K562 (cell line): Measurements from ENCODE around the gene MGAT4D. TPM values are rescaled to one million over a fixed set of nuclear protein-coding genes. Genes with fewer than 3 reads are reported as not detected.
A peak's percentile ranks its signal among the peaks of the same experiment; 100 is the strongest.

Experiments used
- GABPA ChIP-seq: fragments of 200-800 bp; sonication (Bioruptor generic); conservative IDR thresholded peaks from 2 replicates; pipeline ENCODE4 v1.6.1; 2016; ENCODE audit warnings: low read depth, missing genetic modification characterization, missing compliant biosample characterization
- ZNF592 ChIP-seq: fragments of 450-650 bp; IDR thresholded peaks from 2 replicates; pipeline ENCODE4 v1.6.1; 2017; ENCODE audit warnings: antibody characterized with exemption, mild to moderate bottlenecking
- polyA plus RNA-seq, 8 experiments: library from polyadenylated mRNA; depleted of rRNA in 4 of 8; stranded (reverse) in 5 of 8; unstranded in 3 of 8; fragments of >200 nt; fragmentation: Nextera tagmentation in 2 of 8; fragmentation: Illumina TruSeq in 1 of 8; extraction: Ambion mirVana in 2 of 8; extraction: Trizol in 1 of 8; gene quantifications; 2 replicates each; pipeline versions ENCODE4 v1.2.1 to v1.2.3, GENCODE V29; 2011 to 2014; ENCODE audit warnings: inconsistent platforms in 1 of 8, missing spikeins in 1 of 8
- total RNA-seq, 7 experiments: library from RNA; depleted of rRNA in 6 of 7; stranded (reverse); fragments of >200 nt in 6 of 7; fragmentation: Illumina TruSeq in 2 of 7; extraction: Trizol in 2 of 7; gene quantifications; 2 replicates each; pipeline versions ENCODE4 v1.2.1 to v1.2.3, GENCODE V29; 2011 to 2021; ENCODE audit warnings: low replicate concordance in 1 of 7
- TF ChIP-seq, protein P1 (sequence below), 2 experiments: IDR thresholded peaks in 1 of 2; conservative IDR thresholded peaks in 1 of 2; 2 replicates each; pipeline ENCODE4 v1.6.1; 2016; ENCODE audit warnings: low read depth in 2 of 2, mild to moderate bottlenecking in 1 of 2, missing compliant biosample characterization in 1 of 2, missing genetic modification characterization in 1 of 2, moderate library complexity in 1 of 2

MGAT4D gene
- total and polyA plus RNA-seq, 9 of the 15 experiments (the other 6 are each of a cell fraction or from before 2014, with no cell fraction given), result not detected

DNA sequence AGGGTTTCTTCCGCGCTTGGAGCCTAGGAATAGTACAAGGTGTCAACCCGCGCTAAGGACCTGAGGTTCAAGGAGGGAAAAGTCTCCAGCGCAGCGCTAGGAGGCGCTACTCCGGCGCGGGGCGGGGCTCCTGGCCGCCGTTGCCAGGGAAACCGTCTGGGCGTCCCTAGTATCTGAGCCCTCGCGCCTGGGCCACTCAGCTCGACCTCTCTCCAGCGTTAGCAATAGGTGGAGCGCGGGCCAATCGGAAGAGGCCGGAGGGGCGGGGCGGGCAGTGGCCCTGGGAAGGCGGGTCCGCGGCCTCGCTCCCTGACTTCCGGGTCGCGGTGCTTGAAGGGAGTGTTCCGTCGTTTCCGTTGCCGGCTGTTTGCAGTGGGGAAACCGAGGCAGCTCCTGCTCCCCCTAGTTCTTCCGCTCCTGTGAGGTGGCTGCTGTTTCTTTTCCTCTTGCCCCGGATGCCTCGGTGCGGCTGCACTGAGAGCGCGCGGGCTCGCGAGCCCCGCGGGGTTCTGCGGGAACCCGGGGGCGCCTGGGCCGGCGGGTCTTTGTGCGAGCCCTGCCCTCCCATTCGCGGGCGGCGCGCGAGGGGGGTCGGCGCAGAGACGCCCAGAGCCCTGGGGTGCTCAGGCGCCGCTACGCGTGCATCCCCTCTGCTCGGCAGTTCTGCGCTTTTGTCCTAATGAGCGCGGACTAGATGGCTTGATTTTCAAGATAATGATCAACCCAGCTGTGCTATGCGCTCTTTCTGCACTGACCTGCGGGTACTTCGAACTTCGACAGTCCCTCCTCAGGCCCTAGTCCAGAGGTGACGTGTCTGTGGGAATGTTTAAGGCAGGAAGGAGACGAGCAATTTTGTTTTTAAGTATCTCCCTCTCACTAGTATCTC, 26.0 kb upstream of the MGAT4D start, which contains the start of gene ELMOD2 (continued):
- TF ChIP-seq ZNF592 (no peak), GABPA (peak; percentile 96)
- TF ChIP-seq, protein P1, sequence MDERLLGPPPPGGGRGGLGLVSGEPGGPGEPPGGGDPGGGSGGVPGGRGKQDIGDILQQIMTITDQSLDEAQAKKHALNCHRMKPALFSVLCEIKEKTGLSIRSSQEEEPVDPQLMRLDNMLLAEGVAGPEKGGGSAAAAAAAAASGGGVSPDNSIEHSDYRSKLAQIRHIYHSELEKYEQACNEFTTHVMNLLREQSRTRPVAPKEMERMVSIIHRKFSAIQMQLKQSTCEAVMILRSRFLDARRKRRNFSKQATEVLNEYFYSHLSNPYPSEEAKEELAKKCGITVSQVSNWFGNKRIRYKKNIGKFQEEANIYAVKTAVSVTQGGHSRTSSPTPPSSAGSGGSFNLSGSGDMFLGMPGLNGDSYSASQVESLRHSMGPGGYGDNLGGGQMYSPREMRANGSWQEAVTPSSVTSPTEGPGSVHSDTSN (CRISPR knock-in tag; IDR thresholded peaks at IDR 0.05; ENCODE audit: low read depth), result no peak
- TF ChIP-seq, protein P1 (tag; conservative IDR thresholded peaks at IDR 0.05; ENCODE audit: low read depth), result no peak
